IPS-18c (cell line): ENCODE data around the gene CACUL1.
A peak's percentile ranks its signal among the peaks of the same experiment; 100 is the strongest.
"Not testable (repeated sequence)": the region's sequence is repeated elsewhere in the genome, so short reads cannot be mapped to it uniquely, and the experiment has no call there.

Experiments used
- H3K4me3 ChIP-seq: 2 replicates; pipeline ENCODE4 v1.7.0; 2013; ENCODE audit warnings: low read depth, mild to moderate bottlenecking, low read length, moderate library complexity; ENCODE audit not compliant: insufficient read depth
- H3K9me3 ChIP-seq: one replicate; pipeline ENCODE4 v1.6.1; 2013; ENCODE audit warnings: mild to moderate bottlenecking, low read length, moderate library complexity; ENCODE audit not compliant: control insufficient read depth, insufficient read depth

Gene CACUL1

GRCh38 chr10:118754556-118755423 lies at the start of gene CACUL1:
Gene CACUL1, minus strand, starts transcription at chr10:118754970. Its CDS starts 208 bp downstream, at chr10:118754762.
- peak within 1 kb of the TSS; percentile 96 for H3K4me3 ChIP-seq
- no peaks in the 10 kb centered on the region for H3K9me3 ChIP-seq

GRCh38 chr10:118804262-118804773 lies 49.5 kb upstream of the CACUL1 start:
- H3K9me3 ChIP-seq, result no peaks in the 10 kb centered on the region
- no peak overlapping the region for H3K4me3 ChIP-seq

- Histone ChIP-seq H3K9me3 (no peaks in the 10 kb centered on the region), H3K4me3 (no peak overlapping the region)
Measured at GRCh38 chr10:118802126-118802793, 47.5 kb upstream of the CACUL1 start.

GRCh38 chr10:118800920-118801319 lies 46.1 kb upstream of the CACUL1 start:
- H3K4me3 ChIP-seq, result no peak overlapping the region
- H3K9me3 ChIP-seq, result no peaks in the 10 kb centered on the region

GRCh38 chr10:118799777-118800176 lies 45.0 kb upstream of the CACUL1 start:
- no peaks in the 10 kb centered on the region for H3K9me3 ChIP-seq
- no peak overlapping the region for H3K4me3 ChIP-seq

- H3K9me3 ChIP-seq, result no peaks in the 10 kb centered on the region
- H3K4me3 ChIP-seq, result no peak overlapping the region
Measured at GRCh38 chr10:118798231-118798662, 43.5 kb upstream of the CACUL1 start.

GRCh38 chr10:118794971-118795370 lies 40.2 kb upstream of the CACUL1 start:
- H3K4me3 ChIP-seq, H3K9me3 ChIP-seq: not testable (repeated sequence)

- no peaks in the 10 kb centered on the region for H3K9me3 ChIP-seq
- no peak overlapping the region for H3K4me3 ChIP-seq
Measured at GRCh38 chr10:118793545-118793944, 38.8 kb upstream of the CACUL1 start.

GRCh38 chr10:118792526-118792925 lies 37.8 kb upstream of the CACUL1 start:
- Histone ChIP-seq H3K4me3 (no peak overlapping the region), H3K9me3 (no peaks in the 10 kb centered on the region)

GRCh38 chr10:118790058-118790457 lies 35.3 kb upstream of the CACUL1 start:
- no peaks in the 10 kb centered on the region for H3K9me3 ChIP-seq

GRCh38 chr10:118785551-118785950 lies 30.8 kb upstream of the CACUL1 start:
- peaks cover 2% of the 10 kb centered on the region for H3K9me3 ChIP-seq
- no peak overlapping the region for H3K4me3 ChIP-seq

More at GRCh38 chr10:118790058-118790457, 35.3 kb upstream of the CACUL1 start:
- no peak overlapping the region for H3K4me3 ChIP-seq

- H3K4me3 ChIP-seq, result no peak overlapping the region
- peaks cover 2% of the 10 kb centered on the region for H3K9me3 ChIP-seq
Measured at GRCh38 chr10:118783776-118784545, 29.2 kb upstream of the CACUL1 start.

- H3K4me3 ChIP-seq, H3K9me3 ChIP-seq: not testable (repeated sequence)
Measured at GRCh38 chr10:118782916-118783465, 28.2 kb upstream of the CACUL1 start.

- H3K9me3 ChIP-seq, result peaks cover 2% of the 10 kb centered on the region
- H3K4me3 ChIP-seq, result no peak overlapping the region
Measured at GRCh38 chr10:118781541-118781940, 26.8 kb upstream of the CACUL1 start.

- peaks cover 2% of the 10 kb centered on the region for H3K9me3 ChIP-seq
- no peak overlapping the region for H3K4me3 ChIP-seq
Measured at GRCh38 chr10:118778727-118779126, 24.0 kb upstream of the CACUL1 start.

- H3K9me3 ChIP-seq, result no peaks in the 10 kb centered on the region
- no peak overlapping the region for H3K4me3 ChIP-seq
Measured at GRCh38 chr10:118776960-118777359, 22.2 kb upstream of the CACUL1 start.

GRCh38 chr10:118776033-118776432 lies 21.3 kb upstream of the CACUL1 start:
- H3K4me3 ChIP-seq, result no peak overlapping the region
- H3K9me3 ChIP-seq, result no peaks in the 10 kb centered on the region
